ENCODE results near the gene H1-8.

- TF ChIP-seq, protein P1, sequence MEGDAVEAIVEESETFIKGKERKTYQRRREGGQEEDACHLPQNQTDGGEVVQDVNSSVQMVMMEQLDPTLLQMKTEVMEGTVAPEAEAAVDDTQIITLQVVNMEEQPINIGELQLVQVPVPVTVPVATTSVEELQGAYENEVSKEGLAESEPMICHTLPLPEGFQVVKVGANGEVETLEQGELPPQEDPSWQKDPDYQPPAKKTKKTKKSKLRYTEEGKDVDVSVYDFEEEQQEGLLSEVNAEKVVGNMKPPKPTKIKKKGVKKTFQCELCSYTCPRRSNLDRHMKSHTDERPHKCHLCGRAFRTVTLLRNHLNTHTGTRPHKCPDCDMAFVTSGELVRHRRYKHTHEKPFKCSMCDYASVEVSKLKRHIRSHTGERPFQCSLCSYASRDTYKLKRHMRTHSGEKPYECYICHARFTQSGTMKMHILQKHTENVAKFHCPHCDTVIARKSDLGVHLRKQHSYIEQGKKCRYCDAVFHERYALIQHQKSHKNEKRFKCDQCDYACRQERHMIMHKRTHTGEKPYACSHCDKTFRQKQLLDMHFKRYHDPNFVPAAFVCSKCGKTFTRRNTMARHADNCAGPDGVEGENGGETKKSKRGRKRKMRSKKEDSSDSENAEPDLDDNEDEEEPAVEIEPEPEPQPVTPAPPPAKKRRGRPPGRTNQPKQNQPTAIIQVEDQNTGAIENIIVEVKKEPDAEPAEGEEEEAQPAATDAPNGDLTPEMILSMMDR (conservative IDR thresholded peaks at IDR 0.05 in 1 of 2, IDR thresholded peaks at IDR 0.05 in 1 of 2; ENCODE audit: extremely low read depth in 1 of 2, insufficient read depth in 1 of 2, low read depth in 1 of 2, low read length in 2 of 2), result no peak
- no peak for TF ChIP-seq EZH2 (IDR thresholded peaks at IDR 0.05; ENCODE audit: borderline replicate concordance, low read length)
These were observed 30.5 kb downstream of the H1-8 start for GRCh38 chr3:129573493-129573892.

Measured in mammary epithelial cell (primary cell).